Spinal cord (tissue), 10 donors: Measurements from ENCODE around the gene SMOC2. TPM values are rescaled to one million over a fixed set of nuclear protein-coding genes. Genes with fewer than 3 reads are reported as not detected.
"Not testable (repeated sequence)": the region's sequence is repeated elsewhere in the genome, so short reads cannot be mapped to it uniquely, and the experiment has no call there.

Source experiments
- DNase-seq, 6 donors: peaks; one replicate each; pipeline versions ENCODE4 v3.0.0 to v3.0.0-alpha.2; 2013 to 2015; ENCODE audit warnings: low spot score in 6 of 6, low read depth in 4 of 6
- H3K27ac ChIP-seq: one replicate; pipeline ENCODE4 v1.5.1; 2013; ENCODE audit warnings: low read depth, low read length, control low read depth
- H3K27me3 ChIP-seq: one replicate; pipeline ENCODE4 v1.6.1; 2013; ENCODE audit warnings: low read length; ENCODE audit not compliant: control insufficient read depth, insufficient read depth
- H3K36me3 ChIP-seq: one replicate; pipeline ENCODE4 v1.6.1; 2013; ENCODE audit warnings: low read length; ENCODE audit not compliant: control insufficient read depth, insufficient read depth
- H3K4me1 ChIP-seq: one replicate; pipeline ENCODE4 v1.6.1; 2013; ENCODE audit warnings: low read length; ENCODE audit not compliant: control insufficient read depth, insufficient read depth
- H3K4me3 ChIP-seq: one replicate; pipeline ENCODE4 v1.5.1; 2013; ENCODE audit warnings: low read depth, low read length, control low read depth
- H3K9me3 ChIP-seq: one replicate; pipeline ENCODE4 v1.6.1; 2013; ENCODE audit warnings: low read length; ENCODE audit not compliant: control insufficient read depth, insufficient read depth
- WGBS: methylation state at CpG from one replicate; pipeline ENCODE4 v1.1.5; 2013; ENCODE audit warnings: missing lambda C conversion rate; ENCODE audit not compliant: insufficient coverage; 5-methylcytosine and 5-hydroxymethylcytosine counted together
- polyA plus RNA-seq, 2 donors: library from polyadenylated mRNA; unstranded; fragments of 120-200 nt; gene quantifications; one replicate each; pipeline ENCODE4 v1.2.1, GENCODE V29; 2013; ENCODE audit not compliant: insufficient read length in 2 of 2
- total RNA-seq, 2 donors: library from RNA; depleted of rRNA in 1 of 2; stranded (reverse); fragments of 120-200 nt in 1 of 2; fragments of >200 nt in 1 of 2; gene quantifications; one replicate each; pipeline versions ENCODE4 v1.2.3 to v1.2.4, GENCODE V29; 2013 to 2014
- donor health status: healthy.

The SMOC2 gene
- total and polyA plus RNA-seq, 4 donors, result 8.3 to 96.0 (median 45.6) TPM

DNA sequence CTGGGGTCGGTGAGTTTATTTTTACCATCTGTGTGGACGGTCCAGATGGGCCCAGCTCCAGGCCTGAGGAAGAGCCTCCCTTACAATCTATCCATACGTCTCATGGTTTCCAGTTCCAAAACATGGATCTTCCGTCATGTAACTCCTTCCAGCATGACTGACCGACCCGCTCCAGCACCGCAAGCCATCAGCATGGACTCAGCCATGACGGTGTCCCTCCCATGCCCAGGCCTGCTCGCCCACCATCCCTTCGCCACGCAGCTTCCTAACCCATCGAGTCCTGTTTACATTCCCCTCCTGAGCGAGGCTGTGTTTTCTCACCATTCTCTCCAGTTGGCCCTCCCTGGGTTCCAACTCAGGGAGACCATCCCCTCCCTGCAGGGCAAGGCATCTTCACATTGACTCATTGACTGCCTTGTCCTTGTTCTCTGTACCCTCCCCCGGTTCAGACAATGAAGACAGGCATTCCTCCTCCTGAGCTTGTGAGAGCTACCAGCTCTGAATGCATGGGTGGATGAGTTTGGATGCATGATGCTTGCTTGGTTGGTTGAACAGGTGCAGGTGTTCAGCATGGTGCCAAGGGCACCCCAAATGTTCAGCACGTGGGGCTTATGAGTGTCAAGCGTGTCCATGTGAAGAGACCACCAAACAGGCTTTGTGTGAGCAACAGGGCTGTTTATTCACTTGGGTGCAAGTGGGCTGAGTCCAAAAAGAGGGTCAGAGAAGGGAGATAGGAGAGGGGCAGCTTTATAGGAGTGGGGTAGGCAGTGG, 235.8 kb downstream of the SMOC2 start:
- no peaks in the 10 kb centered on the region for H3K27me3 ChIP-seq
- DNase-seq, result no peak
- WGBS, result 83% methylated on average over 16 of the region's 16 CpGs
- H3K4me1 ChIP-seq, result no peaks in the 10 kb centered on the region
- H3K4me3 ChIP-seq, result no peak overlapping the region
- no peaks in the 10 kb centered on the region for H3K9me3 ChIP-seq
- H3K36me3 ChIP-seq, result no peaks in the 10 kb centered on the region
- no peak overlapping the region for H3K27ac ChIP-seq

DNA sequence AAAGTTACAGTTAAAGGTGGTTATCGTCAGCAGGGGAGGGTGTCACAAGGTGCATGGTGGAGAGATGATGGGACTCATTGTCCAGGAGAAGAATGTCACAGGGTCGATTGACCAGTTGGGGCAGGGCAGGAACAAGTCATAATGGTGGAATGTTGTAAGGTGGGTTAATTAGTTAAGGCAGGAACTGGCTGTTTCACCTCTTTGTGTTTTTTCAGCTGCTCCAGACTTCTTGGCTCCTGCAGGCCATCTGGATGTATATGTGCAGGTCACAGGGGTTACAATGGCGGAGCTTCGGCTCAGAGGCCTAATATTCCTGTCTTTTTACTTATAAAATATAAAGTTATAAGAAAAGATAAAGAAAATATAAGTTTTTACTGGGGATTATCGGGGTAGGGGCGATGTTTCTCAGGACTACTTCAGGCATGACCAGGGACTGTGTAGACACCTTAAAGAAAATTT, 236.4 kb downstream of the SMOC2 start:
- 75% methylated on average over 4 of the region's 6 CpGs for WGBS

GRCh38 chr6:168678077-168678476, 237.1 kb downstream of the SMOC2 start:
- Histone ChIP-seq H3K9me3 (no peaks in the 10 kb centered on the region), H3K4me1 (no peaks in the 10 kb centered on the region), H3K27me3 (no peaks in the 10 kb centered on the region), H3K27ac (no peak overlapping the region), H3K36me3 (no peaks in the 10 kb centered on the region), H3K4me3 (no peak overlapping the region)
- WGBS, result no CpG with 5 or more reads among the region's 1 CpG
- DNase-seq, result peak in 1 of 6 donors; percentile 62

More for the DNA sequence above, 236.4 kb downstream of the SMOC2 start:
- H3K27ac ChIP-seq, H3K27me3 ChIP-seq, DNase-seq, H3K9me3 ChIP-seq, H3K36me3 ChIP-seq, H3K4me3 ChIP-seq, H3K4me1 ChIP-seq: not testable (repeated sequence)

DNA sequence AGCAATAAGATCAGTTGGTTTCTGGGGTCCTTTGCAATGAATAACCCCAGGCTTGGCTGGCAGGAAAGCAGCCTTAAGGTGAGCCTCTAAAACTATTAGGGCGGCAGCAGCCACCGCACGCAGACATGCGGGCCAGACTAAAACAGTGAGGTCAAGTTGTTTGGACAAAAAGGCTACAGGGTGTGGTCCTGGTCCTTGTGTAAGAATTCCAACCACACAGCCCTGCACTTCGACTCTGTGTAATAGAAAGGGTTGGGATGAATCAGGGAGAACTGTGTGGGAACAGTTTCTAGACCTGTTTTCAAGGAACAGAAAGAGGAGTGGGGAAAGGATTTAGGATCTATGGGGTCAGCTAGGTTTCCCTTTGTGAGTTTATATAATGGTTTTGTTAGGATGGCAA, 237.6 kb downstream of the SMOC2 start:
- DNase-seq, result no peak
- 73% methylated on average over 5 of the region's 5 CpGs for WGBS

GRCh38 chr6:168681748-168682147, 240.8 kb downstream of the SMOC2 start:
- H3K4me3 ChIP-seq, result no peak overlapping the region
- no peaks in the 10 kb centered on the region for H3K9me3 ChIP-seq
- no peak for DNase-seq
- H3K27ac ChIP-seq, result no peak overlapping the region
- peaks cover 17% of the 10 kb centered on the region for H3K4me1 ChIP-seq
- WGBS, result 98% methylated on average over 4 of the region's 5 CpGs
- peaks cover under 1% of the 10 kb centered on the region for H3K27me3 ChIP-seq
- H3K36me3 ChIP-seq, result no peaks in the 10 kb centered on the region

More for the DNA sequence above, 237.6 kb downstream of the SMOC2 start:
- H3K27ac ChIP-seq, result no peak overlapping the region
- H3K4me1 ChIP-seq, result peaks cover 1% of the 10 kb centered on the region
- H3K27me3 ChIP-seq, result no peaks in the 10 kb centered on the region
- H3K36me3 ChIP-seq, result no peaks in the 10 kb centered on the region
- no peak overlapping the region for H3K4me3 ChIP-seq
- no peaks in the 10 kb centered on the region for H3K9me3 ChIP-seq

DNA sequence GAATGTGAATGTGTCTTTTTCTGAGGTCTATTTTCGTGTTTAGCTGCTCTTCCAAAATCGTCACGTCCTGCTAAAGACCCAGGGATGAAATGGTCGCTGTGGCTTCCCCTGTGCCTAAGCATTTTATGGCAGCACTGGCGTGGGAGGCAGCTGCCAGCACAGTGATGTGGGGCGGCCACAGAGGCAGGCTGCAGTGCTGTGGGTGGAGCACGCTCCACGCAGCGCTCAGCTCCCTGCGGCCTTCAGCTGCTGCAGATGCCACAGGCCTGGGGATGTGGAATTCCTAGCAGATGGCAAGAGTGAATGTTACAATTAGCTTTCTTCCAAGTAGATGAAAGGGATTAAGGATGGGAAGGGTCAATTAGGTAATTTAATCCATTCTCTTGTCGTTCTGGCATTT, 242.6 kb downstream of the SMOC2 start:
- DNase-seq, result peak in 2 of 6 donors; percentile 55 to 81
- H3K4me1 ChIP-seq, result peaks cover 22% of the 10 kb centered on the region
- no peak overlapping the region for H3K4me3 ChIP-seq
- H3K9me3 ChIP-seq, result no peaks in the 10 kb centered on the region
- H3K27ac ChIP-seq, result no peak overlapping the region
- no peaks in the 10 kb centered on the region for H3K36me3 ChIP-seq
- H3K27me3 ChIP-seq, result peaks cover 3% of the 10 kb centered on the region
- WGBS, result 19% methylated on average over 10 of the region's 11 CpGs

DNA sequence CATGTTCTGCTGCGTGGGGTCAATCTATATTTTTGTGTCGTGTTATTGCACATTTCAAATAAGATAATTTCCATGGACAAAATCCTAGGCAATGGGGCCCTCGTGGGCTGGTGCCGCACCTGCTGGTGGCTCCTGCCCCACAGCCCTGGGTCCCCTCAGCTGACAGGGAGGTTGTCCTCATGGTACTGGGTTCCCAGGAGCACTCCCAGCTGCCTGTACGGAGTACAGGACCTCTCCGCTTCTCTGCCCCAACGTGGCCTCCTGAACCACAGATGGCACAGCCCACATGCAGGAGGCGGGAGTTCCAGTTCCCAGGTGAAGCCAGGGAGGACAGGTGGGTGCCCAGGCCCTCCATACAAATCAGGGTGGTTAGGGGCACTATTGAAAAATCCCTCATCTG, 243.5 kb downstream of the SMOC2 start:
- Histone ChIP-seq H3K9me3 (no peaks in the 10 kb centered on the region), H3K36me3 (no peaks in the 10 kb centered on the region), H3K4me1 (peaks cover 22% of the 10 kb centered on the region), H3K4me3 (no peak overlapping the region), H3K27ac (no peak overlapping the region), H3K27me3 (peaks cover 3% of the 10 kb centered on the region)
- 72% methylated on average over 4 of the region's 8 CpGs for WGBS
- no peak for DNase-seq

GRCh38 chr6:168684906-168685305, 243.9 kb downstream of the SMOC2 start:
- peaks cover 22% of the 10 kb centered on the region for H3K4me1 ChIP-seq
- WGBS, result 93% methylated on average over 8 of the region's 8 CpGs

DNA sequence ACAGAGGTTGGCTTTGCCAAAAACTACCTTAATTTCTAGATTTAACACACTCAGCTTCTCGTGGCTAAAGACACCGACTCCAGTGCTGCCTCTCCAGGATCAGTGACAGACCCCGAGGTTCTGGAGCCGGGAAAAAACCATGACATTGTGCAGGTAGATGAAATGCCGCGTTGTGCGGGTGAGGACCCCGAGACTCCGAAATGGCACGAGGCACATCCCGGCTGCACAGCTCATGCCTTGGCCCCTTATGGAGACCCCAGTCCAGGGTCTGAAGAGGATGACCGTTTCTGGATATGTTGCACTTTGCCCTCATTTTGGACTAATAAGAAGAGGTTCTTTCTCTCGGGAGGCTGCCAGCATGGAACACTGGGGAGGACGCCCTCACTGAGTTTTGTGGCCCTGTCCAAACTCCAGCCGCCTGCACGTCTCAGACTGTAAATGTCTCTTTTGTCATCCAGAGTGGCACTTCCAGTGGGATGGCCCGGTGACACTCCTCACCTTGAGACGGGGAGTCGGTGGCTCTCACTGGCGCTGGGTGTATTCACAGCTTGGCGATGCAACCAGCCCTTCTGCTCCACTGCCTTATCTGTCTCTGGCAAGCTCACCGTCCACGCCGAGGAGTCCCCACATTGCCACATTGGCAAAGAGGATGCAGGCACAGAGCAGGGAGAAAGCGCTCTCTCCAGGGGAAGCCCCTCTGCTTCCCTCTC, 245.2 kb downstream of the SMOC2 start:
- Histone ChIP-seq H3K9me3 (no peaks in the 10 kb centered on the region), H3K4me1 (peaks cover 22% of the 10 kb centered on the region), H3K4me3 (no peak overlapping the region), H3K27ac (no peak overlapping the region), H3K27me3 (peaks cover 3% of the 10 kb centered on the region), H3K36me3 (no peaks in the 10 kb centered on the region)
- DNase-seq, result no peak
- 75% methylated on average over 23 of the region's 25 CpGs for WGBS

More at GRCh38 chr6:168684906-168685305, 243.9 kb downstream of the SMOC2 start:
- Histone ChIP-seq H3K36me3 (no peaks in the 10 kb centered on the region), H3K27ac (no peak overlapping the region), H3K4me3 (no peak overlapping the region), H3K9me3 (no peaks in the 10 kb centered on the region), H3K27me3 (peaks cover 3% of the 10 kb centered on the region)
- no peak for DNase-seq
